GM18507 (cell line): ENCODE results near the gene ZNF555.

Experiments
- DNase-seq: peaks from one replicate; pipeline ENCODE4 v3.0.0; 2011; ENCODE audit warnings: low read depth; ENCODE audit not compliant: insufficient read length; ENCODE audit errors: extremely low spot score
- FAIRE-seq: peaks from 2 replicates; lab custom pipeline; 2011; peaks lifted over from hg19 to GRCh38; lab: Jason Lieb, UNC

Gene ZNF555

GRCh38 chr19:2820112-2820702, 21.1 kb upstream of the ZNF555 start:
- DNase-seq (no peak), FAIRE-seq (no peak)

DNA sequence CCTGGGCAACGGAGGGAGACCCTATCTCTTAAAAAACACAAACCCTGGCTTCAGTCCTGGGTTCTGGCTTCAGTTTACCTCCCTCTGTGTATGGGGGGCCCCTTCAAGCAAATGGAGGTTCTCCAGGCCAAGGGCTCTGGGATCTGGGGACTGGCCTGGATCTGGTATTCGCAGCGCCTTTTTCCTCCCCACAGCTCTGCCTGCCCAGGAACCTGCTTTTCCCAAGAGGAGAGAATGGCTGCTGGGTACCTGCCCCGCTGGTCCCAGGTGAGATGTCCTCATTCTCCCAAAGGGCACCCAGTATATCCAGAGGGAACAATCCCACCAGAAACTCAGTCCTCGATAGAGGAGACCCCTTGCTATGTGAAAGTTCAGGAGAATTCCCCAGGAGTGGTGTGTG, 18.4 kb upstream of the ZNF555 start:
- no peak for DNase-seq
- FAIRE-seq = no peak

- DNase-seq = no peak
- no peak for FAIRE-seq
Measured at GRCh38 chr19:2823646-2824045, 17.6 kb upstream of the ZNF555 start.

DNA sequence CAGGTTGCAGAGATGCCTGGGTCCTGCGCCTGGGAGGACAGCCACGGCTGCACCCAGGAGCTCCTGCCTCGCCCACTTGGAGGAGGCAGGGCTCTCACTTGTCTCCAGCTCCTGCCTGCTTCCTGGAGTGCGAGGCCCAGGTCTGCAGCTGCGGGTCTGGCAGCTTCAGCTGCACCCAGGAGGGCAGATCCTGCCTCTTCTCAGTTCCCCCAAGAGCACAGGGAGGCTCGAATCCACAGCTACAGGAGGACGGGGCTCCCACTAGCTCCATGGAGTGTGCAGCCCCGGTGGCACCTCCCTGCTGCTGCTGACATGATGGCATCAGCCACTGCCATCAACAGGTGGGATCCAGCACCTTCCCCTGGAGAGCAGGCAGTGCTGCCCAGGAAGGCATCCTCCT, 17.1 kb upstream of the ZNF555 start:
- DNase-seq (no peak), FAIRE-seq (no peak)

- DNase-seq = no peak
- FAIRE-seq = no peak
Measured at GRCh38 chr19:2827022-2827421, 14.3 kb upstream of the ZNF555 start.

GRCh38 chr19:2827840-2828489, 13.3 kb upstream of the ZNF555 start:
- FAIRE-seq = no peak

DNA sequence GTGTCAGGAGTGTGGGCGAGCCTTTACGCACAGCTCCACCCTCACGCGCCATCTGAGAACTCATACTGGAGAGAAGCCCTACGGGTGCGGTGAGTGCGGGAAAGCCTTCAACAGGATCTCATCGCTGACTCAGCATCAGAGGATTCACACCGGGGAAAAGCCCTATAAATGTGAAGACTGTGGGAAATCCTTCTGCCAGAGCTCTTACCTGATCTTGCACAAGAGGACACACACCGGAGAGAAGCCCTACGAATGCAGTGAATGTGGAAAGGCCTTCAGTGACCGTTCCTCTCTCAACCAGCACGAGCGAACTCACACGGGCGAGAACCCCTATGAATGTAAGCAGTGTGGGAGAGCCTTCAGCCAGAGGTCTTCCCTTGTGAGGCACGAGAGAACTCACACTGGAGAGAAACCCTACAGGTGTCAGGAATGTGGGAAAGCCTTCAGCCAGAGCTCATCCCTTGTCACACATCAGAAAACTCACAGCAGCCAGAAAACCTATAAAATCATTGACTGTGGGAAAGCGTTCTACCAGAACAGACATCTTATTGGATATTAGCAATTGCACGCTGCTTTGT, 6.9 kb upstream of the ZNF555 start:
- DNase-seq = no peak
- no peak for FAIRE-seq

More at GRCh38 chr19:2827840-2828489, 13.3 kb upstream of the ZNF555 start:
- no peak for DNase-seq

GRCh38 chr19:2837430-2837829, 3.8 kb upstream of the ZNF555 start:
- no peak for FAIRE-seq
- no peak for DNase-seq

GRCh38 chr19:2841855-2842574, 740 bp downstream of the ZNF555 start:
- DNase-seq = no peak
- FAIRE-seq = no peak

GRCh38 chr19:2845107-2845506, 3.8 kb downstream of the ZNF555 start:
- FAIRE-seq = no peak

GRCh38 chr19:2846180-2846894, 5.1 kb downstream of the ZNF555 start:
- DNase-seq = no peak
- no peak for FAIRE-seq

More at GRCh38 chr19:2845107-2845506, 3.8 kb downstream of the ZNF555 start:
- DNase-seq = no peak

DNA sequence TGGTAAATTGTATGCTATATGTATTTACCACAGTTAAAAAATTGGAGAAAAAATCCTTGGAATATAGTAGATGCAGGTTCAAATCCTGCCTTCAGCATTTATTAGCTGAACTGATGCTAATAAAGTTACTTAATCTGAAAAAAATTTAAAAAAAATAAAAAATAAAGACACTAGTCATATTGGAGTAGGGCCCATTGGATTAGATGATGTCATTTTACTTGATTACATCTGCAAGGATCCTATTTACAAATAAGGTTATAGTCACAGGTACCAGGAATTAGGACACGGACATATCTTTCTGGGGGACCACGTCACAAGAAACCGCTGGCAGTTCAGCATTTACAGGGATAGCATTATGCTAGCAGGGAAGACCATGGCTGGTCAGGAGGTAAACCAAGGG, 6.2 kb downstream of the ZNF555 start:
- FAIRE-seq (no peak), DNase-seq (no peak)

DNA sequence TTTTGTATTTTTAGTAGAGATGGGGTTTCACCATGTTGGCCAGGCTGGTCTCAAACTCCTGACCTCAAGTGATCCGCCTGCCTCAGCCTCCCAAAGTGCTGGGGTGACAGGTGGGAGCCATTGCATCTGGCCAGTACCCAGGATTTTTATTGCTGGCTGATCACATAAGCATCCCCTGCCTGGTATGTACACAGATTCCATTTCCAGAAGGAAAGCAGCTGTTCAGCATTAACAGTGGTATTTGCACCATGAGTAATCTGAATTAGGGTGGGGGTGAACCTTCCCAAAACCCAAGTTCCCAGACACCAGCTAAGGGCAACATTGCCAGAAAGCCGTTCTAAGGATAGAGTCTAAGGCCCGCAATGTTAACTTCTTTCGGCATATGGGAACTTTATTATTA, 7.3 kb downstream of the ZNF555 start:
- FAIRE-seq = no peak
- DNase-seq = no peak

- no peak for FAIRE-seq
Measured at GRCh38 chr19:2850256-2850925, 9.1 kb downstream of the ZNF555 start.

DNA sequence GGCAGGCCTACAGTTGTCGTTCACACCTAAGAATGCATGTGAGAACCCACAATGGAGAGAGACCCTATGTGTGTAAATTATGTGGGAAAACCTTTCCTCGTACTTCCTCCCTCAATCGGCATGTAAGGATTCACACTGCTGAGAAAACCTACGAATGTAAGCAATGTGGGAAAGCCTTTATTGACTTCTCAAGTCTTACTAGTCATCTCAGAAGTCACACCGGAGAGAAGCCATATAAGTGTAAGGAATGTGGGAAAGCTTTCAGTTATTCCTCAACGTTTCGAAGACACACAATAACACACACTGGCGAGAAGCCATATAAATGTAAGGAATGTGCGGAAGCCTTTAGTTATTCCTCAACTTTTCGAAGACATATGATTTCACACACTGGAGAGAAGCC, 11.3 kb downstream of the ZNF555 start:
- FAIRE-seq = no peak
- DNase-seq = no peak

More at GRCh38 chr19:2850256-2850925, 9.1 kb downstream of the ZNF555 start:
- DNase-seq = no peak

DNA sequence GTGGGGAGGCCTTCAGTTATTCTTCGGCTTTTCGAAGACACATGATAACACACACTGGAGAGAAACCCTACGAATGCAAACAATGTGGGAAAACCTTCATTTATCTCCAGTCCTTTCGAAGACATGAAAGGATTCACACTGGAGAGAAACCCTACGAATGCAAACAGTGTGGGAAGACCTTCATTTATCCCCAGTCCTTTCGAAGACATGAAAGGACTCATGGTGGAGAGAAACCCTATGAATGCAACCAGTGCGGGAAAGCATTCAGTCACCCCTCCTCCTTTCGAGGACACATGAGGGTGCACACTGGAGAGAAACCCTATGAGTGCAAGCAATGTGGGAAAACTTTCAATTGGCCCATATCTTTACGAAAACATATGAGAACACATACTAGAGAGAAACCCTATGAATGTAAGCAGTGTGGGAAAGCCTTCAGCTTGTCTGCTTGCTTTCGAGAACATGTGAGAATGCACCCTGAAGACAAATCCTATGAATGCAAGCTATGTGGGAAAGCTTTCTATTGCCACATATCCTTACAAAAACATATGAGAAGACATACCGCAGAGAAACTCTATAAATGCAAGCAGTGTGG, 11.8 kb downstream of the ZNF555 start:
- FAIRE-seq = no peak
- DNase-seq = no peak

DNA sequence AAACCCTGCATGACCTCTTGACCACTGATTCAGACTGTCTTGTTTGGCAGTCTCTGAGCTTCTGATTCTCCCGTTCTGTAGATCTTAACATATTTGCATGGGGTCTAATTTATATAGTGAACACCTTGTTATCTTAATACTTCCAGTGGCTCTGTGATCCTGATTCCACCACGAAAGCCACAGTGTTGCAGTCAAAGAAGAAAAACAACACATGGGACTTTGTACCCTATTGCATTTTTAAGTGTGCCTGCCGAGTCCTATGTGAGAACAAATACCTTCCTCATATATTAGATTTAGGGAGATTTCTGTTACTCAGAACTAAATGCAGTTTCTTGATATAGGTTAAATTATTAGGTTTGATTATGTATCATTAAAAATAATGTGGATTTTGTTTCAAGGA, 13.6 kb downstream of the ZNF555 start:
- DNase-seq (no peak), FAIRE-seq (no peak)

DNA sequence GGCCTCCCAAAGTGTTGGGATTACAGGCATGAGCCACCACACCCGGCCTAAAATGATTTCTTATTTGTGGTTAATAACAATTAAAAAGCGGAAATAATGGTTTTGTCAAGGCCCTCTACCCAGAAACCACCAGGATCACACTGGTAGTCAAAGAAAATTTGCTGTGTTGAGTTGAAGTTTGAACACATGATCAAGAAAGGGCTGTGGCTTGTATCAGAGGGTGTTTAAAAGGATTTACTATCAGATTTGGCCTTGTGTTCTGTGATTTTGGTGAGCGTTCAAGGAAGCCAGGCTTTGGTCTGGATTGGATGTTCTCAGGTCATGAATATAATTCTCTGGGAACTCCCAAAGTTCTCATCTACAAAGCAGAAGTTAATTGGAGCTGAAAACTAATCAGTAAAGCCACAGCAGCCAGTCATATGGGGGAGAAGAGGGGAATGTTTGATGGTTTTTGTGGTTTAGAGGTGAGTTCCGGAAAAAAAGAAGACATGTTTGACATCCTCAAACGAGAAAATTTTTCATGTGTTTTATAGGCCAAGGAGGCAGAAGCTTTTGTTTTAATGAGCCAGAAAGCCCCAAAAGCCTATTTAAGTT, 15.3 kb downstream of the ZNF555 start:
- DNase-seq = no peak
- FAIRE-seq = peak; percentile 49

GRCh38 chr19:2858864-2859263, 17.6 kb downstream of the ZNF555 start:
- FAIRE-seq (no peak), DNase-seq (no peak)
